RWPE1 (cell line): ENCODE results near the gene P2RY2.

ENCODE experiments used
- CTCF ChIA-PET: fragments of 350-600 bp; sonication (Branson Sonifier 250); formaldehyde crosslinking; extraction: SDS; loops from one replicate; lab custom pipeline; 2021; lab: Yijun Ruan, JAX
- POLR2A ChIA-PET: fragments of 400-600 bp; formaldehyde crosslinking; extraction: SDS; loops from one replicate; lab custom pipeline; 2020; ENCODE audit warnings: antibody characterized with exemption; ENCODE audit not compliant: low non-redundant PET; lab: Yijun Ruan, JAX
- DNase-seq: peaks from one replicate; pipeline ENCODE4 v3.0.0; 2012; ENCODE audit warnings: low spot score
- H3K27ac ChIP-seq: fragments of 450-650 bp; 2 replicates; pipeline ENCODE4 v1.5.1; 2017
- CTCF ChIP-seq: fragments of 450-650 bp; conservative IDR thresholded peaks from 2 replicates; pipeline ENCODE4 v1.5.1; 2017; ENCODE audit warnings: low read depth, mild to moderate bottlenecking

P2RY2 gene

GRCh38 chr11:73205661-73206343, 12.3 kb upstream of the P2RY2 start:
- H3K27ac ChIP-seq = no peak overlapping the region
- ChIA-PET CTCF (interaction anchor here (1.2 kb wide), 1 partner anchor 17 kb away, joined by 6 read pairs; no protein-coding TSS in a partner anchor), POLR2A (no interaction called here)
- no peak for TF ChIP-seq CTCF
- no peak for DNase-seq

DNA sequence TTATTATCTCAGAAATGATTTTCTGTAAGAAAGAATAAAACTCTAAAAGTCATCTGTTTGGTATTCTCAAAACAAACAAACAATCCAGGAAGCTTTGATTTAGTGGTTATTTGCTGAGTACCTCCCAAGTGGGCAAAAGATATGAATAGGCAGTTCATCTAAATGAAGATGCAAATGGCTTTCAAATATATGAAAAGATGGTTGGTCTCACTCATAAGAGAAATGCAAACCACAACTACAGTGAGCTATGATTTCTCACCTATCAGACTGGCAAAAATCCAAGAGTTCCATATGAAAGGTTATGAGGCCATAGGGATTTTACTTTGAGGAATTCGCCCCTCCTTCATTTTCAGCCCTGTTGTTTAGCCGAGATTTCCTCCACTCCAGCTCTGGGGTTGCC, 11.3 kb upstream of the P2RY2 start:
- no peak for DNase-seq
- no peak for TF ChIP-seq CTCF
- no peak overlapping the region for H3K27ac ChIP-seq
- POLR2A ChIA-PET = no interaction called here
- CTCF ChIA-PET = no interaction called here

DNA sequence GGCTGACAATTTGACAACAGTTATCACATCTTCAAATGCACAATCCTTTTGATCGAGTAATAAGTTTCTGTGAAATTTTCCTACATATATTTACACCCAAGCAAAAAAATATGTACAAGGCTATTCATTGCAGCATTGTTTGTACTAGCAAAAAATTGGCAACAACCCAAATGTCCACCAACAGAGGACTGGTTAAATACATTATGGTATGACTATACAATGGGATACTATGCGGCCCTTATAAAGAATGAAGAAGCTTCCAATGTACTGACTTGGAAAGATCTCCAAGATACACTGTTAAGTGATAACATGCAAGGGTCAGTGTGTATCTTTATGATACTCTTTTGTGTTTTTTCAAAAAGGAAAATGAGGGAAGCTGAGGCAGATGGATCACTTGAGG, 8.2 kb upstream of the P2RY2 start:
- no peak for TF ChIP-seq CTCF
- CTCF ChIA-PET = no interaction called here
- POLR2A ChIA-PET = no interaction called here
- no peak for DNase-seq
- H3K27ac ChIP-seq = no peak overlapping the region

DNA sequence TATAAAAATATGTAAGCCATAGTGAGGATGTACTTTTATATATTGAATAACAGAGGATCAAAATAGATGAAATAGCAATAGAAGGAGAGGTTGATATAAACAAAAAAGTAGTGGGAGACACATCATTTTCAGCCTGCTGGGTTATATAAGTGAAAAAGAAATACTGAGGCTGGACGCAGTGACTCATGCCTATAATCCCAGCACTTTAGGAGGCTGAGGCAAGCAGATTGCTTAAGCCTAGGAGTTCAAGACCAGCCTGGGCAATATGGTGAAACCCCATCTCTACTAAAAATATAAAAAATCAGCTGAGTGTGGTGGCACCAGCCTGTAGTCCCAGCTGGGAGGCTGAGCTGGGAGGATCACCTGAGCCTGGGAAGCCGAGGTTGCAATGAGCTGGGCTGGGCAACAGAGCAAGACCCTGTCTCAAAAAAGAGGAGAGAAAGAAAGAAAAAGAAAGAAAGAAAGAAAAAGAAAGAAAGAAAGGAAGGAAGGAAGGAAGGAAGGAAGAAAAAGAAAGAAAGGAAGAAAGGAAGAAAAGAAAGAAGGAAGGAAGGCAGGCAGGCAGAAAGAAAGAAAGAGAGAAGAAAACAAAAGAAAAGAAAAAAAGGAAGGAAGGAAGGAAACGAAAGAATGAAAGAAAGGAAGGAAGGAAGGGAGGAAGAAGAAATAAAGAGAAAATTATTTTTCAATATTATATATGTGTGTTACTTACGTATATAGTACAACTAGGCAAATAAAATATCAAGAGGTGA, 7.0 kb upstream of the P2RY2 start:
- TF ChIP-seq CTCF = no peak
- POLR2A ChIA-PET = no interaction called here
- no peak for DNase-seq
- CTCF ChIA-PET = interaction anchor here (0.7 kb wide), 1 partner anchor 739 kb away, joined by 5 read pairs; no protein-coding TSS in a partner anchor
- H3K27ac ChIP-seq = no peak overlapping the region

- ChIA-PET POLR2A (no interaction called here), CTCF (no interaction called here)
- peak overlapping the region; percentile 39; the same call in 1 of the 2 replicates for H3K27ac ChIP-seq
- TF ChIP-seq CTCF = no peak
- no peak for DNase-seq
These were observed 4.6 kb upstream of the P2RY2 start for GRCh38 chr11:73213196-73214143.
